ENCODE data around the gene P4HB. TPM values are rescaled to one million over a fixed set of nuclear protein-coding genes. Genes with fewer than 3 reads are reported as not detected.
A peak's percentile ranks its signal among the peaks of the same experiment; 100 is the strongest.

P4HB gene
- total and polyA plus RNA-seq, 2 experiments from 2014 or later: 1,651 to 3,203 TPM

- Histone ChIP-seq H3F3A (ENCODE audit: insufficient read depth) (peaks cover 31% of the 10 kb centered on the region), H3K4me2 (ENCODE audit: unreplicated experiment) (peak overlapping the region; percentile 95), H3K36me3 (ENCODE audit: low read depth) (no peaks in the 10 kb centered on the region), H3K79me2 (ENCODE audit: insufficient read depth) (peaks cover 53% of the 10 kb centered on the region), H3K9ac (peak overlapping the region; percentile 98), H3K27me3 (replicated peaks; ENCODE audit: insufficient read depth) (no peaks in the 10 kb centered on the region), H3K9me2 (ENCODE audit: insufficient read depth) (no peaks in the 10 kb centered on the region), H3K27ac (peak overlapping the region; percentile 90), H3K4me3 (peak overlapping the region; percentile 94), H4K20me1 (ENCODE audit: insufficient read depth) (no peaks in the 10 kb centered on the region), H2AFZ (no peak overlapping the region), H3K4me1 (ENCODE audit: insufficient read depth) (peaks cover 5% of the 10 kb centered on the region), H3K9me3 (ENCODE audit: low read depth) (no peaks in the 10 kb centered on the region)
- in situ Hi-C loops (cut with MboI): no loop called here
- TF ChIP-seq EZH2 (IDR thresholded peaks at IDR 0.05; ENCODE audit: insufficient read depth, poor library complexity, severe bottlenecking) (no peak), EZH2phosphoT487 (IDR thresholded peaks at IDR 0.05; ENCODE audit: insufficient read depth, low read depth) (no peak)
- 2% methylated on average over 44 to 57 of the region's 65 CpGs for WGBS, 2 experiments (ENCODE audit: low coverage in 1 of 2, low lambda C conversion rate in 2 of 2, missing lambda C conversion rate in 2 of 2)
- DNase-seq: peak; percentile 82
Measured at GRCh38 chr17:81870131-81870980, 10.0 kb upstream of the P4HB start.

- peak overlapping the region; percentile 94 for H3K4me3 ChIP-seq
- in situ Hi-C loops (cut with MboI): no loop called here
- H3K27ac ChIP-seq: peak overlapping the region; percentile 90
- peak overlapping the region; percentile 98 for H3K9ac ChIP-seq
- H4K20me1 ChIP-seq (ENCODE audit: insufficient read depth): no peaks in the 10 kb centered on the region
- H3K4me2 ChIP-seq (ENCODE audit: unreplicated experiment): peak overlapping the region; percentile 95
- no peaks in the 10 kb centered on the region for H3K9me2 ChIP-seq (ENCODE audit: insufficient read depth)
- no peaks in the 10 kb centered on the region for H3K27me3 ChIP-seq (replicated peaks; ENCODE audit: insufficient read depth)
- DNase-seq: peak; percentile 51
- 19 to 24% methylated on average over 38 to 44 of the region's 52 CpGs for WGBS, 2 experiments (ENCODE audit: low coverage in 1 of 2, low lambda C conversion rate in 2 of 2, missing lambda C conversion rate in 2 of 2)
- H3K4me1 ChIP-seq (ENCODE audit: insufficient read depth): peaks cover 5% of the 10 kb centered on the region
- peaks cover 38% of the 10 kb centered on the region for H3F3A ChIP-seq (ENCODE audit: insufficient read depth)
- H3K79me2 ChIP-seq (ENCODE audit: insufficient read depth): peaks cover 62% of the 10 kb centered on the region
- no peak for TF ChIP-seq EZH2 (IDR thresholded peaks at IDR 0.05; ENCODE audit: insufficient read depth, poor library complexity, severe bottlenecking)
- no peak for TF ChIP-seq EZH2phosphoT487 (IDR thresholded peaks at IDR 0.05; ENCODE audit: insufficient read depth, low read depth)
- no peaks in the 10 kb centered on the region for H3K9me3 ChIP-seq (ENCODE audit: low read depth)
- H2AFZ ChIP-seq: no peak overlapping the region
- no peaks in the 10 kb centered on the region for H3K36me3 ChIP-seq (ENCODE audit: low read depth)
Measured at GRCh38 chr17:81869221-81870130, 9.1 kb upstream of the P4HB start.

DNA sequence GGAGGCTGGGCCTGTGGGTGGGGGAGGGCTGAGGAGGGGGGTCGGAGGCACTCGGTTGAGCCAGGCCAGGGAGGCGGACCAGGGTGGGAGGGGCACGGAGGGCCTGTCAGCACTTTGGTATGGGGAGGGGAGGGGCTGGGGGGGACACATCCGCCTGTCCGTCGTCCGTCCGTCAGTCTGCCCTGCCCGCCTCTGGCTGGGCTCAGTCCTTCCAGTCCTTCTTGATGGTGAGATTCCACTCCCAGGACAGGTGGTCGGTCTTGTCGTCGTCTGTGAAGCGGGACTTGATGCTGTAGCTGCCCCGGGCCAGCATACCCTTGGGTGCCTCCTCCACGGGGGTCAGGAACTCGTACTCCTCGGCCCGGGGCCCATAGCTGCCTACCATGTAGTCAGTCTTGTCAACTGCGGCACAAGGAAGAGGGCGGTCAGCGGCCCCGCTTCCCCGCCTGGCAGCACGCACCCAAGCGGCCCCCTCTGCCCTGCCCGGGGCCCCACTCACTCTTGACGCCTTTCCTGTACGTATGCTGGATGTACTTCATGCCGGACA, 8.4 kb upstream of the P4HB start:
- Histone ChIP-seq H3K79me2 (ENCODE audit: insufficient read depth) (peaks cover 68% of the 10 kb centered on the region), H3K36me3 (ENCODE audit: low read depth) (no peaks in the 10 kb centered on the region), H2AFZ (no peak overlapping the region), H3K9ac (peak overlapping the region; percentile 98; the same call in 1 of the 2 replicates), H4K20me1 (ENCODE audit: insufficient read depth) (no peaks in the 10 kb centered on the region), H3K4me2 (ENCODE audit: unreplicated experiment) (peak overlapping the region; percentile 95), H3F3A (ENCODE audit: insufficient read depth) (peaks cover 33% of the 10 kb centered on the region), H3K27ac (peak overlapping the region; percentile 90), H3K9me3 (ENCODE audit: low read depth) (no peaks in the 10 kb centered on the region), H3K4me1 (ENCODE audit: insufficient read depth) (peaks cover 6% of the 10 kb centered on the region), H3K27me3 (replicated peaks; ENCODE audit: insufficient read depth) (no peaks in the 10 kb centered on the region), H3K4me3 (peak overlapping the region; percentile 94), H3K9me2 (ENCODE audit: insufficient read depth) (no peaks in the 10 kb centered on the region)
- DNase-seq: peak; percentile 78
- no peak for TF ChIP-seq EZH2 (IDR thresholded peaks at IDR 0.05; ENCODE audit: insufficient read depth, poor library complexity, severe bottlenecking)
- TF ChIP-seq EZH2phosphoT487 (IDR thresholded peaks at IDR 0.05; ENCODE audit: insufficient read depth, low read depth): no peak
- 55 to 77% methylated on average over 17 to 30 of the region's 30 CpGs for WGBS, 2 experiments (ENCODE audit: low coverage in 1 of 2, low lambda C conversion rate in 2 of 2, missing lambda C conversion rate in 2 of 2)
- in situ Hi-C loops (cut with MboI): no loop called here

Measured in GM23248 (cell line).